ENCODE data around the gene ARHGAP24. TPM values are rescaled to one million over a fixed set of nuclear protein-coding genes. Genes with fewer than 3 reads are reported as not detected.

ARHGAP24 gene
- total RNA-seq, 1 donor from 2014 or later = 11.1 TPM

GRCh38 chr4:86043755-86044592, 569.0 kb downstream of the ARHGAP24 start:
- TF ChIP-seq CTCF (IDR thresholded peaks at IDR 0.05; ENCODE audit: insufficient read depth, low read length, severe bottlenecking) = peak; percentile 45
- no peak overlapping the region for H3K4me3 ChIP-seq (ENCODE audit: low read depth, low read length)
- FAIRE-seq (no peak), DNase-seq (ENCODE audit: low read depth) (peak; percentile 44)
- no peaks in the 10 kb centered on the region for H3K36me3 ChIP-seq (ENCODE audit: control insufficient read depth, insufficient read depth, low read length)
- H3K27me3 ChIP-seq (ENCODE audit: control insufficient read depth, insufficient read depth, low read length) = no peaks in the 10 kb centered on the region

GRCh38 chr4:86044593-86044985, 569.6 kb downstream of the ARHGAP24 start:
- FAIRE-seq (no peak), DNase-seq (ENCODE audit: low read depth) (no peak)
- Histone ChIP-seq H3K27me3 (ENCODE audit: control insufficient read depth, insufficient read depth, low read length) (no peaks in the 10 kb centered on the region), H3K36me3 (ENCODE audit: control insufficient read depth, insufficient read depth, low read length) (no peaks in the 10 kb centered on the region), H3K4me3 (ENCODE audit: low read depth, low read length) (no peak overlapping the region)
- TF ChIP-seq CTCF (IDR thresholded peaks at IDR 0.05; ENCODE audit: insufficient read depth, low read length, severe bottlenecking) = no peak

- no peaks in the 10 kb centered on the region for H3K36me3 ChIP-seq (ENCODE audit: control insufficient read depth, insufficient read depth, low read length)
Observed at GRCh38 chr4:86048426-86048825, 573.5 kb downstream of the ARHGAP24 start.

DNA sequence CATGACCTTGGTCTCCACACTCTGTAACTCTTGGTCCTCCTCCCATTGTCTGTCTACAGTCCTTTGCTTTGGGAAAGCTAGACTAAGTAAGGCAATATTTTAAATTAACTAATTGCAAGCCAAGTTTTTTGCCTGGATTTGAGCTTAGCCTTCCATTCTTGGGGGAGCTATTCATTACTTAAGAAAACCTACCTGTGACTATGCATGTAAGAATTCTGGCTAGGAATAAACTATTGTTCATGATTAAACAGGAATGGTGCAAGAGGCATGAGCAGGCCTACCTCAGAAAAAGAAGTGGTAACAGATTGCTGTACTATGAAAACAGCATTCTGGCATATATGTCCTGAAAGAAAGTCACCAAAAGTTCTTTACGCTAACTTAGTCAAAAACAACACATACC, 575.5 kb downstream of the ARHGAP24 start:
- TF ChIP-seq CTCF (IDR thresholded peaks at IDR 0.05; ENCODE audit: insufficient read depth, low read length, severe bottlenecking) = no peak
- no peaks in the 10 kb centered on the region for H3K36me3 ChIP-seq (ENCODE audit: control insufficient read depth, insufficient read depth, low read length)
- no peak overlapping the region for H3K4me3 ChIP-seq (ENCODE audit: low read depth, low read length)
- no peaks in the 10 kb centered on the region for H3K27me3 ChIP-seq (ENCODE audit: control insufficient read depth, insufficient read depth, low read length)
- DNase-seq (ENCODE audit: low read depth) (peak; percentile 78), FAIRE-seq (no peak)

More at GRCh38 chr4:86048426-86048825, 573.5 kb downstream of the ARHGAP24 start:
- no peak overlapping the region for H3K4me3 ChIP-seq (ENCODE audit: low read depth, low read length)
- DNase-seq (ENCODE audit: low read depth) (peak; percentile 78), FAIRE-seq (no peak)
- TF ChIP-seq CTCF (IDR thresholded peaks at IDR 0.05; ENCODE audit: insufficient read depth, low read length, severe bottlenecking) = no peak
- H3K27me3 ChIP-seq (ENCODE audit: control insufficient read depth, insufficient read depth, low read length) = no peaks in the 10 kb centered on the region

Measured in bronchial epithelial cell (primary cell).